Measurements from ENCODE around the gene SNRNP25. TPM values are rescaled to one million over a fixed set of nuclear protein-coding genes. Genes with fewer than 3 reads are reported as not detected.
"Not testable (repeated sequence)": the region's sequence is repeated elsewhere in the genome, so short reads cannot be mapped to it uniquely, and the experiment has no call there.

SNRNP25 gene
- total and polyA plus RNA-seq, 4 donors, result 15.1 to 22.2 (median 17.7) TPM

GRCh38 chr16:10772-11171 lies 42.9 kb upstream of the SNRNP25 start:
- 44% methylated on average over 12 of the region's 27 CpGs for WGBS
- DNase-seq (ENCODE audit: low spot score), result not testable (repeated sequence)

GRCh38 chr16:17062-17765 lies 36.4 kb upstream of the SNRNP25 start:
- DNase-seq (ENCODE audit: low spot score); H3K27me3 ChIP-seq (ENCODE audit: control insufficient read depth in 4 of 4, insufficient read depth in 4 of 4, low read length in 3 of 4); H3K9me3 ChIP-seq (ENCODE audit: control insufficient read depth in 4 of 4, low read length in 3 of 4); H3K9ac ChIP-seq (ENCODE audit: low read depth in 1 of 2, low read length in 2 of 2); H3K36me3 ChIP-seq (ENCODE audit: control insufficient read depth in 4 of 4, insufficient read depth in 3 of 4, low read depth in 1 of 4, low read length in 3 of 4); H3K27ac ChIP-seq (ENCODE audit: low read depth in 1 of 2, low read length in 2 of 2); H3K4me1 ChIP-seq (ENCODE audit: control insufficient read depth in 4 of 4, insufficient read depth in 4 of 4, low read length in 3 of 4); H3K4me3 ChIP-seq (ENCODE audit: low read depth in 1 of 3, low read length in 3 of 3): not testable (repeated sequence)
- WGBS, result 92% methylated on average over 19 of the region's 20 CpGs

More at GRCh38 chr16:10772-11171, 42.9 kb upstream of the SNRNP25 start:
- TF ChIP-seq CTCF (IDR thresholded peaks at IDR 0.05; ENCODE audit: low read depth, low read length, missing input control) (peak; percentile 51), RAD21 (IDR thresholded peaks at IDR 0.05) (peak; percentile 9 to 45)
- not testable (repeated sequence) for H3K36me3 ChIP-seq (ENCODE audit: control insufficient read depth in 4 of 4, insufficient read depth in 3 of 4, low read depth in 1 of 4, low read length in 3 of 4); H3K4me3 ChIP-seq (ENCODE audit: low read depth in 1 of 3, low read length in 3 of 3); H3K27me3 ChIP-seq (ENCODE audit: control insufficient read depth in 4 of 4, insufficient read depth in 4 of 4, low read length in 3 of 4); H3K27ac ChIP-seq (ENCODE audit: low read depth in 1 of 2, low read length in 2 of 2); H3K4me1 ChIP-seq (ENCODE audit: control insufficient read depth in 4 of 4, insufficient read depth in 4 of 4, low read length in 3 of 4); H3K9ac ChIP-seq (ENCODE audit: low read depth in 1 of 2, low read length in 2 of 2); H3K9me3 ChIP-seq (ENCODE audit: control insufficient read depth in 4 of 4, low read length in 3 of 4)

GRCh38 chr16:20886-21285 lies 32.7 kb upstream of the SNRNP25 start:
- H3K27ac ChIP-seq (ENCODE audit: low read depth in 1 of 2, low read length in 2 of 2); H3K27me3 ChIP-seq (ENCODE audit: control insufficient read depth in 4 of 4, insufficient read depth in 4 of 4, low read length in 3 of 4): not testable (repeated sequence)

GRCh38 chr16:24151-24550 lies 29.5 kb upstream of the SNRNP25 start:
- H3K9me3 ChIP-seq (ENCODE audit: control insufficient read depth in 4 of 4, low read length in 3 of 4), result not testable (repeated sequence)

More at GRCh38 chr16:20886-21285, 32.7 kb upstream of the SNRNP25 start:
- not testable (repeated sequence) for H3K36me3 ChIP-seq (ENCODE audit: control insufficient read depth in 4 of 4, insufficient read depth in 3 of 4, low read depth in 1 of 4, low read length in 3 of 4); H3K9me3 ChIP-seq (ENCODE audit: control insufficient read depth in 4 of 4, low read length in 3 of 4); H3K9ac ChIP-seq (ENCODE audit: low read depth in 1 of 2, low read length in 2 of 2); DNase-seq (ENCODE audit: low spot score); H3K4me1 ChIP-seq (ENCODE audit: control insufficient read depth in 4 of 4, insufficient read depth in 4 of 4, low read length in 3 of 4); H3K4me3 ChIP-seq (ENCODE audit: low read depth in 1 of 3, low read length in 3 of 3)
- WGBS, result 89% methylated on average over 12 of the region's 12 CpGs

GRCh38 chr16:25926-26348 lies 27.7 kb upstream of the SNRNP25 start:
- H3K9me3 ChIP-seq (ENCODE audit: control insufficient read depth in 4 of 4, low read length in 3 of 4); H3K27ac ChIP-seq (ENCODE audit: low read depth in 1 of 2, low read length in 2 of 2); H3K27me3 ChIP-seq (ENCODE audit: control insufficient read depth in 4 of 4, insufficient read depth in 4 of 4, low read length in 3 of 4); DNase-seq (ENCODE audit: low spot score); H3K9ac ChIP-seq (ENCODE audit: low read depth in 1 of 2, low read length in 2 of 2); H3K36me3 ChIP-seq (ENCODE audit: control insufficient read depth in 4 of 4, insufficient read depth in 3 of 4, low read depth in 1 of 4, low read length in 3 of 4); H3K4me1 ChIP-seq (ENCODE audit: control insufficient read depth in 4 of 4, insufficient read depth in 4 of 4, low read length in 3 of 4); H3K4me3 ChIP-seq (ENCODE audit: low read depth in 1 of 3, low read length in 3 of 3): not testable (repeated sequence)
- WGBS, result 58% methylated on average over 2 of the region's 5 CpGs

More at GRCh38 chr16:24151-24550, 29.5 kb upstream of the SNRNP25 start:
- not testable (repeated sequence) for H3K4me3 ChIP-seq (ENCODE audit: low read depth in 1 of 3, low read length in 3 of 3); H3K4me1 ChIP-seq (ENCODE audit: control insufficient read depth in 4 of 4, insufficient read depth in 4 of 4, low read length in 3 of 4); H3K9ac ChIP-seq (ENCODE audit: low read depth in 1 of 2, low read length in 2 of 2); H3K36me3 ChIP-seq (ENCODE audit: control insufficient read depth in 4 of 4, insufficient read depth in 3 of 4, low read depth in 1 of 4, low read length in 3 of 4); DNase-seq (ENCODE audit: low spot score); H3K27ac ChIP-seq (ENCODE audit: low read depth in 1 of 2, low read length in 2 of 2); H3K27me3 ChIP-seq (ENCODE audit: control insufficient read depth in 4 of 4, insufficient read depth in 4 of 4, low read length in 3 of 4)
- WGBS, result 89% methylated on average over 16 of the region's 22 CpGs

- WGBS, result 87% methylated on average over 6 of the region's 7 CpGs
These were observed 23.0 kb upstream of the SNRNP25 start for GRCh38 chr16:30627-31026.

GRCh38 chr16:33154-33876 lies 20.3 kb upstream of the SNRNP25 start:
- not testable (repeated sequence) for H3K9me3 ChIP-seq (ENCODE audit: control insufficient read depth in 4 of 4, low read length in 3 of 4); H3K4me1 ChIP-seq (ENCODE audit: control insufficient read depth in 4 of 4, insufficient read depth in 4 of 4, low read length in 3 of 4); H3K27ac ChIP-seq (ENCODE audit: low read depth in 1 of 2, low read length in 2 of 2); H3K4me3 ChIP-seq (ENCODE audit: low read depth in 1 of 3, low read length in 3 of 3); DNase-seq (ENCODE audit: low spot score); H3K27me3 ChIP-seq (ENCODE audit: control insufficient read depth in 4 of 4, insufficient read depth in 4 of 4, low read length in 3 of 4); H3K36me3 ChIP-seq (ENCODE audit: control insufficient read depth in 4 of 4, insufficient read depth in 3 of 4, low read depth in 1 of 4, low read length in 3 of 4); H3K9ac ChIP-seq (ENCODE audit: low read depth in 1 of 2, low read length in 2 of 2)
- WGBS, result 88% methylated on average over 4 of the region's 8 CpGs

More at GRCh38 chr16:30627-31026, 23.0 kb upstream of the SNRNP25 start:
- not testable (repeated sequence) for H3K9ac ChIP-seq (ENCODE audit: low read depth in 1 of 2, low read length in 2 of 2); H3K27me3 ChIP-seq (ENCODE audit: control insufficient read depth in 4 of 4, insufficient read depth in 4 of 4, low read length in 3 of 4); DNase-seq (ENCODE audit: low spot score); H3K4me3 ChIP-seq (ENCODE audit: low read depth in 1 of 3, low read length in 3 of 3); H3K4me1 ChIP-seq (ENCODE audit: control insufficient read depth in 4 of 4, insufficient read depth in 4 of 4, low read length in 3 of 4); H3K9me3 ChIP-seq (ENCODE audit: control insufficient read depth in 4 of 4, low read length in 3 of 4); H3K27ac ChIP-seq (ENCODE audit: low read depth in 1 of 2, low read length in 2 of 2); H3K36me3 ChIP-seq (ENCODE audit: control insufficient read depth in 4 of 4, insufficient read depth in 3 of 4, low read depth in 1 of 4, low read length in 3 of 4)

Data from liver (tissue), 9 donors.